OCI-LY7 (cell line): ENCODE data around the gene IGSF8.

ENCODE experiments used
- EZH2phosphoT487 ChIP-seq: fragments of 200-600 bp; sonication (generic); IDR thresholded peaks from 2 replicates; pipeline ENCODE4 v1.6.1; 2018; ENCODE audit warnings: low read depth, borderline replicate concordance, mild to moderate bottlenecking, mixed run types, antibody characterized with exemption, low read length, moderate library complexity, mixed read lengths
- TF ChIP-seq, protein P1 (sequence below): fragments of 200-600 bp; sonication (generic); conservative IDR thresholded peaks from 2 replicates; pipeline ENCODE4 v1.5.1; 2014; ENCODE audit warnings: mild to moderate bottlenecking, antibody characterized with exemption, low read length, moderate library complexity, mixed read lengths

- TF ChIP-seq, protein P1, sequence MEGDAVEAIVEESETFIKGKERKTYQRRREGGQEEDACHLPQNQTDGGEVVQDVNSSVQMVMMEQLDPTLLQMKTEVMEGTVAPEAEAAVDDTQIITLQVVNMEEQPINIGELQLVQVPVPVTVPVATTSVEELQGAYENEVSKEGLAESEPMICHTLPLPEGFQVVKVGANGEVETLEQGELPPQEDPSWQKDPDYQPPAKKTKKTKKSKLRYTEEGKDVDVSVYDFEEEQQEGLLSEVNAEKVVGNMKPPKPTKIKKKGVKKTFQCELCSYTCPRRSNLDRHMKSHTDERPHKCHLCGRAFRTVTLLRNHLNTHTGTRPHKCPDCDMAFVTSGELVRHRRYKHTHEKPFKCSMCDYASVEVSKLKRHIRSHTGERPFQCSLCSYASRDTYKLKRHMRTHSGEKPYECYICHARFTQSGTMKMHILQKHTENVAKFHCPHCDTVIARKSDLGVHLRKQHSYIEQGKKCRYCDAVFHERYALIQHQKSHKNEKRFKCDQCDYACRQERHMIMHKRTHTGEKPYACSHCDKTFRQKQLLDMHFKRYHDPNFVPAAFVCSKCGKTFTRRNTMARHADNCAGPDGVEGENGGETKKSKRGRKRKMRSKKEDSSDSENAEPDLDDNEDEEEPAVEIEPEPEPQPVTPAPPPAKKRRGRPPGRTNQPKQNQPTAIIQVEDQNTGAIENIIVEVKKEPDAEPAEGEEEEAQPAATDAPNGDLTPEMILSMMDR, result no peak
- no peak for TF ChIP-seq EZH2phosphoT487
Measured at GRCh38 chr1:160052936-160053335, 45.5 kb downstream of the IGSF8 start.
